BLaER1 treated with 17β-estradiol and CSF1 and Interleukin-3, amounts not matched to agents 10 nM and 100 nM (cell line): ENCODE results near the gene CRYGN.

Experiments
- H3K27ac ChIP-seq, 11 experiments: shearing (Covaris generic); formaldehyde crosslinking; 2 replicates each; pipeline ENCODE4 v1.8.1; 2022
- H3K27me3 ChIP-seq, 11 experiments: shearing (Covaris generic); formaldehyde crosslinking; 2 replicates each; pipeline ENCODE4 v1.8.1; 2022
- H3K36me3 ChIP-seq, 11 experiments: shearing (Covaris generic); formaldehyde crosslinking; 2 replicates each; pipeline ENCODE4 v1.8.1; 2022
- H3K4me1 ChIP-seq, 10 experiments: shearing (Covaris generic); formaldehyde crosslinking; 2 replicates each; pipeline ENCODE4 v1.8.1; 2022
- H3K4me2 ChIP-seq, 11 experiments: shearing (Covaris generic); formaldehyde crosslinking; 2 replicates each; pipeline ENCODE4 v1.8.1; 2022
- H3K4me3 ChIP-seq, 10 experiments: shearing (Covaris generic); formaldehyde crosslinking; 2 replicates each; pipeline ENCODE4 v1.8.1; 2022
- H3K9ac ChIP-seq, 11 experiments: shearing (Covaris generic); formaldehyde crosslinking; 2 replicates each; pipeline ENCODE4 v1.8.1; 2022
- H3K9me3 ChIP-seq, 11 experiments: shearing (Covaris generic); formaldehyde crosslinking; replicated peaks in 1 of 11; 2 replicates each; pipeline ENCODE4 v1.8.1; 2022
- H4K20me1 ChIP-seq, 11 experiments: shearing (Covaris generic); formaldehyde crosslinking; 2 replicates each; pipeline ENCODE4 v1.8.1; 2022
- Cebpa-rat ChIP-seq, 11 experiments: shearing (Covaris generic); IDR thresholded peaks; 2 replicates each; pipeline ENCODE4 v1.8.1; 2022

Gene CRYGN

GRCh38 chr7:151410405-151411390, 29.2 kb downstream of the CRYGN start:
- no peak overlapping the region for H3K27ac ChIP-seq
- peak overlapping the region; percentile 85 to 96 (median 91) for H3K4me2 ChIP-seq
- no peak for TF ChIP-seq Cebpa-rat (IDR thresholded peaks at IDR 0.05)
- peak overlapping the region in 10 of 11 experiments; percentile 4 to 71 (median 52); a peak in 12 of 22 replicates for H3K9ac ChIP-seq
- H3K27me3 ChIP-seq, result peaks cover 80 to 89% (median 84%) of the 10 kb centered on the region in 11 experiments
- H3K4me3 ChIP-seq, result peak overlapping the region; percentile 41 to 66 (median 56)
- H4K20me1 ChIP-seq, result peaks cover 0 to 49% (median 22%) of the 10 kb centered on the region in 11 experiments; a peak in 13 of 22 replicates
- no peaks in the 10 kb centered on the region for H3K36me3 ChIP-seq
- H3K9me3 ChIP-seq, result no peaks in the 10 kb centered on the region
- H3K4me1 ChIP-seq, result peaks cover 32 to 52% (median 43%) of the 10 kb centered on the region in 10 experiments

DNA sequence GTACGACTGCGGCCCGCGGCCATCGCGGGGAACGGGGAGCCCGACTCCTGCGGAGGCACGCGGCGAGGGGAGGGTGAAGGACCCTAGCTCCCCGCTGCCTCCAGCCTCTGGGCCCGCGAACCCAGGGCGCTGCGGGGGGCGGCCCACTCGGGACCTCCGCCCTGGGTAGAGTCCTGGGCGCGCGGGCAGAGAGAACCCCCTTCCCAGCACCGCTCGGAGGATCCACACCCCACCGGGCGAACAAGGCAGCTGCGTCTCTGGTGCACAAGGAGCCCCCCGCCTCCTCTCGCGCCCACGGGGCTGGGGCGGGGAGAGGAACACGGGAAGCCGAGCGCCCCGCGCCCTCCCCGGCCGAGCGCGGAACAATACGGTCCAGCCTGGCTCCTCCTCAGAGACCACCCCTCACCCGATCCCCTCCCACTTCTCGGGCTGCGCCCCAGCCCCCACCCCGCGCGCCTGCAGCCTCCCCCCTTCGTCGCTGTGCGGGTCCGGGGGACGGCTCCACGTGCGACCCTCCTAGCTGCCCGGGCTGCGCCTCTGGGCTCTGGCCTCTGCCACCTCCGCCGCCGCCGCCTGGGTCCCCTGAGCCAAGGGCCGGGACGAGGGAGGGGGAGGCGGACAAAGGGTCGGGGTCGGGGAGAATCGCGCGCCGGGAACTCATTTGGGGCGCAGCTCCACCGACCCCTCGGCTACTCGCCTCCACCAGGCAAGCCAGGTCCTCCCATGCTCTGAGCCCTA, 30.1 kb downstream of the CRYGN start, which contains the start of gene WDR86:
TSS of gene WDR86 (minus strand) at position 372 of the 738 bp plus-strand sequence. CDS start 449 bp downstream, outside the sequence.
- Histone ChIP-seq H3K9me3 (no peaks in the 10 kb centered on the region), H3K4me2 (peak within 1 kb of the TSS; percentile 85 to 96 (median 91)), H3K9ac (peak within 1 kb of the TSS in 10 of 11 experiments; percentile 27 to 71 (median 52); a peak in 16 of 22 replicates), H3K27ac (peak within 1 kb of the TSS in 4 of 11 experiments; percentile 4 to 57 (median 22); a peak in 4 of 22 replicates), H3K4me3 (peak within 1 kb of the TSS; percentile 41 to 66 (median 56)), H3K36me3 (no peaks in the 10 kb centered on the region), H3K27me3 (peaks cover 80 to 97% (median 92%) of the 10 kb centered on the region in 11 experiments), H3K4me1 (peaks cover 37 to 56% (median 48%) of the 10 kb centered on the region in 10 experiments), H4K20me1 (peaks cover 0 to 58% (median 22%) of the 10 kb centered on the region in 11 experiments; a peak in 13 of 22 replicates)
- no peak for TF ChIP-seq Cebpa-rat (IDR thresholded peaks at IDR 0.05)

DNA sequence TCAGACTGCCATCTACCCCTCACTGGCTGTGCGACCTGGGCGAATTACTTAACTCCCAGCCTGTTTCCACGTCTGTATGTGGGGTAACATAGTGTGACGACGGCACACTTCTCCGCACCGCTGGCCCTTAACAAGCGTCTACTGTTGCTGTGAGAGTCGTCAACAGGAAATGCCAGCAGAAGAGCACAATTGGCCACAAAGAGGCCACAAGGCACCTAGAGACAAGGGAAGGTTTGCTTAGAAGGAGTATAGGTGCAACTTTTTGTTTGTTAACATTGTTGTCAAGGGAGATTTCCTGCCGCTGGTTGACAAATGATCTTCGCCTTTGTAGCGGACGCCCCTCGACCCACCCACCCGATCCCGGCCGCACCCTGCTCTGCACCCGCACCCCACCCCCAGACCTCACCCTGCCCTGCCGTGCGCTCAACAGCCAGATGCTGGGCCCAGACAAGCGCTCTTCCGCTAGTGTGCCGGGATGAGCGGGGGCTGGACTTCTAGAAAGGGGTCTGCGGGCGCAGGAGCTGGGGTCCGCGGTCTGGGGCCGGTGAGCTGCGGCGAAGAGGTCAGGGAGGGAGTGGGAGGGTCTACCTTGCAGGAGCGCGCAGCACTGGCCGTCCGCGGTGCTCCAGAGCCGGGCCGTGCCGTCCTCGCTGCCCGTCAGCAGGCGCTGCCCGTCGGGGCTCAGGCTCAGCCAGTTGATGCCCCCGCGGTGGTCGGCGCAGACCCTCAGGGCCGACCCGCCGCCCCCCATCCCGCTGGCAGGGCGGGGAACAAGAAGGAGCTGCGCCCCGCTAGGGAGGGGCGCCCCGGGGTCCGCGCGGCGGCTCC, 30.9 kb downstream of the CRYGN start:
- peaks cover 45 to 64% (median 56%) of the 10 kb centered on the region in 10 experiments for H3K4me1 ChIP-seq
- H3K4me3 ChIP-seq, result peak overlapping the region; percentile 41 to 66 (median 56)
- H3K9me3 ChIP-seq, result no peaks in the 10 kb centered on the region
- no peaks in the 10 kb centered on the region for H3K36me3 ChIP-seq
- peaks cover 0 to 65% (median 22%) of the 10 kb centered on the region in 11 experiments; a peak in 13 of 22 replicates for H4K20me1 ChIP-seq
- H3K27ac ChIP-seq, result peak overlapping the region in 4 of 11 experiments; percentile 4 to 57 (median 22); a peak in 4 of 22 replicates
- peak overlapping the region in 9 of 11 experiments; percentile 27 to 71 (median 53); a peak in 14 of 22 replicates for H3K9ac ChIP-seq
- H3K27me3 ChIP-seq, result peaks cover 80 to 95% (median 89%) of the 10 kb centered on the region in 11 experiments
- TF ChIP-seq Cebpa-rat (IDR thresholded peaks at IDR 0.05), result no peak
- peak overlapping the region; percentile 85 to 96 (median 91) for H3K4me2 ChIP-seq

DNA sequence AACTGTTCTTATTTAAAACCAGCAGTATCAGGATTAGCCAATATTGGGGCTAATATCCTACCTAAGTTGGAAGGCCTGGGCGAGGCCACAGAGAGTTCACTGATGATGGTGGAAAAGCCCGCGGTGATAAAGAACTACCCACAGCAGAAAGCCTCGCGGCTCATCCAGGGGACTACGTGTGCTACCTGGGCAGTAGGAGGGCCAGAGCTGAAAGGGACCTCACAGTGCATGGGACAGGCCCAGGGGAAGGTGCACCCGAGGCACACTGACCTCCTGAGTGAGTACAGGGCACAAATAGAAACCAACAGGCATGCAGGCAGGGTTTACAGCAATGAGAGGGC, 31.5 kb downstream of the CRYGN start:
- Histone ChIP-seq H3K4me1 (peaks cover 50 to 70% (median 62%) of the 10 kb centered on the region in 10 experiments), H3K9me3 (no peaks in the 10 kb centered on the region), H3K27me3 (peaks cover 77 to 89% (median 84%) of the 10 kb centered on the region in 11 experiments), H3K36me3 (no peaks in the 10 kb centered on the region), H4K20me1 (peaks cover 0 to 66% (median 22%) of the 10 kb centered on the region in 11 experiments; a peak in 13 of 22 replicates), H3K4me3 (peak overlapping the region in 5 of 10 experiments; percentile 18 to 63 (median 53); a peak in 3 of 20 replicates), H3K4me2 (peak overlapping the region; percentile 46 to 96 (median 91); a peak in 21 of 22 replicates), H3K9ac (no peak overlapping the region; a peak in 1 of 22 replicates), H3K27ac (no peak overlapping the region)
- no peak for TF ChIP-seq Cebpa-rat (IDR thresholded peaks at IDR 0.05)

DNA sequence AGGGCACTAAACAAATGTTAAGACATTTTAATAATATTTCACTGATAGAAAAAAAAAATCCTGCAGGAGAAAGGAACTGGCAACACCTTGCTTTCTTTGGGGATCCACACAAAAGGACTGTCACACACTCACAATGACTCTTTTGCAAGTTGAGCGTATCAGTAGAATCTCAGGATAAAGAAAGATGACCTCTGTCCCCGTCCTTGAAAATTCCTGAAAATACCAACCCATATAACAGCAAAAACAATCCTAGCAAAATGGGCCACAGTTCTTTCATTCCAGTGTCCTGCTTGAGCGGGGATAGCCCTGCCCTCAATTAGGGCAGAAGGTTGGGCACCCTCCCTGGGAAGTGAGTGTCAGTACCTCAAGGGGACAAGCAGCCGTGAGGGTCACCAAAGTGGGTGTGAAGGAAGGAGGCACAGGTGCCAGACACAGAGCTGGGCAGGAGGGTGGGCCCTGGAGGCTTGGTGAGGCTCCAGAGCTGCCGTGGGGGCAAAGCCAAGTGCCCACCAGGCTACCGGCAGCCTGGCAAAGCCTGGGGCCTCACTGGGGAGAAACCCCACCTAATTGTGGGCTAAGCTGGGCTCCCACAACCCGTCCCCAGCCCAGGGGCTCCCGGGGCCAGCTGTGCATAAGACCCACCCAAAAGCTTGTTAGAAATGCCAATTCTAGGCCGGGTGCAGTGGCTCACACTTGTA, 32.9 kb downstream of the CRYGN start:
- Histone ChIP-seq H3K4me3 (no peak overlapping the region), H3K36me3 (no peaks in the 10 kb centered on the region), H3K27me3 (peaks cover 63 to 75% (median 69%) of the 10 kb centered on the region in 11 experiments), H4K20me1 (peaks cover 0 to 68% (median 22%) of the 10 kb centered on the region in 11 experiments; a peak in 13 of 22 replicates), H3K4me2 (no peak overlapping the region), H3K4me1 (peaks cover 56 to 84% (median 75%) of the 10 kb centered on the region in 10 experiments), H3K27ac (no peak overlapping the region), H3K9ac (no peak overlapping the region), H3K9me3 (no peaks in the 10 kb centered on the region)
- no peak for TF ChIP-seq Cebpa-rat (IDR thresholded peaks at IDR 0.05)

GRCh38 chr7:151406051-151406875, 33.7 kb downstream of the CRYGN start:
- no peak for TF ChIP-seq Cebpa-rat (IDR thresholded peaks at IDR 0.05)
- H3K27me3 ChIP-seq, result peaks cover 55 to 68% (median 61%) of the 10 kb centered on the region in 11 experiments
- no peaks in the 10 kb centered on the region for H3K9me3 ChIP-seq
- no peak overlapping the region for H3K9ac ChIP-seq
- peaks cover 52 to 81% (median 72%) of the 10 kb centered on the region in 10 experiments for H3K4me1 ChIP-seq
- H4K20me1 ChIP-seq, result peaks cover 0 to 60% (median 19%) of the 10 kb centered on the region in 11 experiments; a peak in 13 of 22 replicates
- H3K4me3 ChIP-seq, result no peak overlapping the region
- H3K4me2 ChIP-seq, result peak overlapping the region in 9 of 11 experiments; percentile 81 to 96 (median 85); a peak in 13 of 22 replicates
- no peaks in the 10 kb centered on the region for H3K36me3 ChIP-seq
- H3K27ac ChIP-seq, result no peak overlapping the region

GRCh38 chr7:151405588-151405987, 34.4 kb downstream of the CRYGN start:
- Histone ChIP-seq H3K36me3 (no peaks in the 10 kb centered on the region), H3K27ac (no peak overlapping the region), H3K9me3 (no peaks in the 10 kb centered on the region), H3K9ac (no peak overlapping the region), H3K27me3 (peaks cover 48 to 68% (median 55%) of the 10 kb centered on the region in 11 experiments), H4K20me1 (peaks cover 0 to 53% (median 12%) of the 10 kb centered on the region in 11 experiments; a peak in 12 of 22 replicates), H3K4me2 (peak overlapping the region; percentile 65 to 96 (median 84); a peak in 20 of 22 replicates), H3K4me1 (peaks cover 45 to 81% (median 72%) of the 10 kb centered on the region in 10 experiments), H3K4me3 (no peak overlapping the region)
- TF ChIP-seq Cebpa-rat (IDR thresholded peaks at IDR 0.05), result no peak
